Neuron (in vitro differentiated cells): ENCODE results near the gene AREL1.

Experiments used
- H2AFZ ChIP-seq: one replicate; pipeline ENCODE4 v1.6.1; 2013; ENCODE audit warnings: low read depth, mild to moderate bottlenecking, inconsistent platforms, low read length, moderate library complexity
- H3K27me3 ChIP-seq: one replicate; pipeline ENCODE4 v1.6.1; 2013; ENCODE audit warnings: low read length; ENCODE audit not compliant: insufficient read depth
- H3K36me3 ChIP-seq: one replicate; pipeline ENCODE4 v1.6.1; 2013; ENCODE audit warnings: low read length; ENCODE audit not compliant: insufficient read depth
- H3K4me1 ChIP-seq: one replicate; pipeline ENCODE4 v1.6.1; 2013; ENCODE audit warnings: low read length; ENCODE audit not compliant: insufficient read depth
- H3K4me3 ChIP-seq: 2 replicates; pipeline ENCODE4 v1.5.1; 2013; ENCODE audit warnings: mild to moderate bottlenecking, low read length, moderate library complexity
- H3K9me3 ChIP-seq: one replicate; pipeline ENCODE4 v1.6.1; 2013; ENCODE audit warnings: low read length

AREL1 gene

DNA sequence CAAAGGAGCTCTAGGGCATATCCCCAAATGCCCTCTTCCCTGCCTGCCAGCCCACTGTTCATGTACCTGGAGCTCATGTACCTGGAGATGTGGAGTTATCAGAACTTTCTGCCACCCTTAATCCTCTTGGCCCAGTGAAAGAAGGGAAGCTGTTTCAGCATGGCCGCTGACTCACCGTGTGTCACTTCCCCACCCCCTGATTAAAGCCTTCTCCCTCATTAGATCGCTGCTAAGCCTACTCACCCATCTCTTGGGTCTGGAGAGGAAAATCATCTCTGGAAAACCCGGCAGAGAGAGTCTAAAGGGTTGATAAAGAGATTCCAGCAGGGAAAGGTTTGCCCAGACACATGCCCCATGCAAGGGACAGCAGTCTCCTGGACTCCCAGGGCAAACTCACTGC is 96.4 kb downstream of the AREL1 start:
- H2AFZ ChIP-seq = no peak overlapping the region
- no peaks in the 10 kb centered on the region for H3K4me1 ChIP-seq
- no peak overlapping the region for H3K4me3 ChIP-seq
- H3K27me3 ChIP-seq = peaks cover 23% of the 10 kb centered on the region
- no peaks in the 10 kb centered on the region for H3K36me3 ChIP-seq
- H3K9me3 ChIP-seq = no peaks in the 10 kb centered on the region

DNA sequence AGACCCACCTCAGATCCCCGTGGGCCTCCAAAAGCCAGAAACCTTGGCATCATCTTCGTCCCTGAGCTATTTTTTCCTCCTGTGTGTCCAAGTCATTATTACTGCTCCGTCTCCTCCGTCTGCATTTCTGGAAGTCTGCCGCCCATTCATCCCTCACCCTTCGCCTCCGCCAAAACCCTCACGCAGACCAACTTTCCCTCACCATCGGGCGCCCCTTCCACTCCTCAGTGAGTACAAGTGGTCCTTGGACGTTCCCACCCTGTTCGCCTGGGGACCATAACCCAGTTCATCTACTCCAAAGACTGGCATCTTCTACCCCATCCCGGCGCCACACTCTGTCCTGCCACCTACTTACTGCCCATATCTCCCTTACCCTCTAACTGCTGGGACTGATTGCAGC is 97.1 kb downstream of the AREL1 start:
- peaks cover 31% of the 10 kb centered on the region for H3K27me3 ChIP-seq
- H3K9me3 ChIP-seq = peaks cover under 1% of the 10 kb centered on the region
- H3K4me1 ChIP-seq = no peaks in the 10 kb centered on the region
- no peak overlapping the region for H3K4me3 ChIP-seq
- H2AFZ ChIP-seq = no peak overlapping the region
- no peaks in the 10 kb centered on the region for H3K36me3 ChIP-seq

DNA sequence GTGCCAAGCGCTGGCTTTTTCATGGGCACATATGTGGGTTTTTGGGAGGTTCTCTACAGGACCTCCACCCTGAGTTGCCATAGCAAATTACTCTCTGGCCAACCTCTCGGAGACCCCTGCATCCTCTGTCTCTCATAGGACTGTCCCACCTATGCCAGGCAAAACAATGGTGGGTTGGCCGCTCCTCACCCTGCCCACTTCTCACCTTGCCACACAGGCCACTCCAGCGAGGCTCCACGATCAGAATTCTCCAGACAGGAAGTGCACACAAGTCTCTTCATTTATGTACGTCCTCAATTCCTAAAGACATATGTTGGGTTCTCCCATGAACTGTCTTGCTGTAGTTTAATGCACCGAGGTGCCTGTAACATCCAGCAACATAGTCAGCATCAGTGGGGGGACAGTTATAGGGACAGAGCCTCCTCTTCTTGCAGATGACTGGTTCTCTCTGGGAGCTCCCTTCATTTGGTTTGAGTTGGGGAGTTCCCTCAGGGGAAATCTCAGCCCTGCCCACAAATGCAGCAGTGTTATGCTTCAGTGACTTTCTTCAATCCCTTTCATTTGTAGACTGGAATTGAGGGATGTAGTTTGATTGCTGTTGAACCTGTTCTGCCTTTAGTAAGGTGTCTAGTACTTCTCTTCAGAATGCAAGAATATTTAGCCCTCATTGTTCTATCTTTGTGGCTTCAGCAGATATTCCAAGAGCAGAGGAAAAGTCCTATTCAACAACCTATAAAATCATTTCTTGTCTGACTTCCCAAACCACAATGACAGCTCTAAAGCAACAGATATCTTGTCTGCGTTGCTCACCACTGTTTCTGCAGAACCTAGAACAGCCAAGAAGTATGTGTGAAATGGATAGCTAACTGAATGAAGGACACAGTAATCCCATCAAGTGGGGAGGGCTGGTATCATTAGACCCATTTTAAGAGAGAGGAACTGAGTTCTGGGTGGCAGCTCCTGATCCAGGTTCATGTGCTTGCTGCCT is 98.1 kb downstream of the AREL1 start:
- peaks cover 40% of the 10 kb centered on the region for H3K27me3 ChIP-seq
- no peaks in the 10 kb centered on the region for H3K36me3 ChIP-seq
- peaks cover 4% of the 10 kb centered on the region for H3K9me3 ChIP-seq
- no peaks in the 10 kb centered on the region for H3K4me1 ChIP-seq
- H3K4me3 ChIP-seq = no peak overlapping the region
- H2AFZ ChIP-seq = no peak overlapping the region

DNA sequence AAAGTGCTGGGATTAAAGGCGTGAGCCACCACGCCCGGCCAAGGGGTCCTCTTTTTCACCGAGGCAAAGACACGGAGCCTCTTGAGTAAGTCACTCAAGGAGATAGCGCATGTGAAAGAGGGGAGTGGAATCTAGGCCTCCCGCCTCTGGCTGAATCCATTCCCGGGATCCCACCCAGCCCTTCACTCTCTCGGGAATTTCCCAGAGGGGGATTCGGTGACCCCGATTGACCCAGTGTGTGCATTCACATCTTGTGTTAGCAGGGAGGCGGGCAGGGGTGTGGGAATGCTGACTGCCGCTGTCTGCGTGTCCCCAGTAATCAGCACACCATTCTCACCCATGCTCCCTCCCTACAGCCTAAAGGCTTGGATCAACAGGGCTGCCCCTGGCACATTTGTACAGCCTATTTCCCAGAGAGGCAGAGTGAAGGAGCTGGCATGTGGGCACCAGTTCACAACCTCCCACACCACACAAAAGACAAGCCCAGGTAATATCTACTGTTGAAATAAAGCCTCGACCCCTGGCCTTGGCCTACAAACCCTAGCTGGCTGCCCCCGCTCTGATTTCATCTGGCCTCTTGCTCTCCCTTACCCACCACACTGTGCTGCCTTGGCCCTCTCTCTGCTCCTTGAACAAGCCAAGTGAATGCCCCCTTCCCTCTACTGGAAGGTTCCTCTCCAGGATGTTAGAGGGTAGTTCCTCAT is 99.5 kb downstream of the AREL1 start:
- Histone ChIP-seq H3K36me3 (no peaks in the 10 kb centered on the region), H3K4me3 (no peak overlapping the region), H3K9me3 (peaks cover 4% of the 10 kb centered on the region), H3K27me3 (peaks cover 38% of the 10 kb centered on the region), H3K4me1 (no peaks in the 10 kb centered on the region), H2AFZ (no peak overlapping the region)

DNA sequence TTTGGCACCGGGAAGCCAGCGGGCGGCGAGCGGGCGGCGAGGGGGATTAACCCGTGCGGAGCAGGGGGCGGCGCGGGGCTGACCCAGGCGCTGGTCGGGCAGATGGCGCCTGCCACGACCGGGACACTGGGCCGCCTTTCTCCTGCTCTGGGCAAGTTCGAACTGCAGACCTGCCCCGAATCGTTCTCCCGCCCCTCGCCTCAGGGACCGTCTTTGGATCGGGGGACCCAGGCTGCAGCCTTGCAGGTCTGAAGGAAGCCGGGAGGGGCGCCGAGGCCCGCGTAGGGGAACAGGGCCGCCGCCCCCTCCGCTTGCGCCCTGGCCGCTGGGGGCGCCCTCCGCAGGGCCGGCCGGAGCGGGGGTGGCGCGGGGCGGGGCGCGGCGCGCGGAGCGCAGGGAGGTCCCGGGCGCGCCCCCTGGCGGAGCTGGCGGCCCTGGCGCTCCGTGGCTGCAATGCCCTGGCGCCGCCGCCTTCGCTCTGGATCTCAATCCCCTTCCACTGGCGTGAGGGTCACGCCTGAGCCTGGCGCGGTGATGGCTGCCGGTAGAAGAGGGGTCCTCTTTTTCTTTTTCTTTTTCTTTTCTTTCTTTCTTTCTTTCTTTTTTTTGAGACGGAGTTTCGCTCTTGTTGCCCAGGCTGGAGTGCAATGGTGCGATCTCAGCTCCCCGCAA is 100.4 kb downstream of the AREL1 start:
- peaks cover 36% of the 10 kb centered on the region for H3K27me3 ChIP-seq
- H3K4me3 ChIP-seq = peak overlapping the region; percentile 51
- H3K4me1 ChIP-seq = no peaks in the 10 kb centered on the region
- H3K36me3 ChIP-seq = no peaks in the 10 kb centered on the region
- peaks cover 4% of the 10 kb centered on the region for H3K9me3 ChIP-seq
- peak overlapping the region; percentile 98 for H2AFZ ChIP-seq

DNA sequence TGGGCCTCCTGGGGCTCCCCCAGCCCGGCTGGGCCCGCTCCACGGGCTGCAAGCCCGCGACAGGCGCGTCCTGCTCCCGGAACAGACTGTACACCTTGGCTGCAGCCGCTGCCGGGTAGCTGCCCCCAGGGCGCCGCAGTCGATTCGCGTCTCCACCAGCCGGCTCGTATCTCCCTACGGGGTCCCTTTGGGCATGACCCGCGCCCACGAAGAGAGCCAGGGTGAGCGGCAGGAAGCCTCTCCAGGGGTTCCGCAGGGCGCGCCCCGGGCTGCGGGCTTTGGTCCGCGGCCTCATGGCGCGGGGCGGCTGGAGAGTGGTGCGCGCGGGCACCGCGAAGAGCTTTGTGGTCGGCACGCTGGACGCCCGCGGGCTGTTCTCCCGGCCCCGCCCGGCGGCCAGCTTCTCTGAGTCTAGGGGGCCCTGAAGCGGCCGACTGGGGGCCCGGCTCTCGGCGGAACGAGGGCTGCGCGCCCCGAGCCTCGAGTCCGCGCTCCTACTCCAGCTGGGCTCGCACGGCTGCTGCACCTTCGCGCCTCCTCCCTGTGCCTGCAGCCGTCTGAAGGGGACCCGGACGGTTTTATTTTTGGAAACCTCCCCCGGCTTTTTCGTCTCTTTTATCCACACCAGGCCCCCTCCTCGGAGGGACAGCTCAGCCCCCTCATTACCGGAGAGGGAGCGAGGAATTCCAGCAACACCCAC is 101.1 kb downstream of the AREL1 start, which contains the start of gene LTBP2:
TSS of gene LTBP2 (minus strand) at position 588 of the 700 bp plus-strand sequence. CDS start at position 295, 293 bp downstream.
- Histone ChIP-seq H3K27me3 (peaks cover 31% of the 10 kb centered on the region), H3K9me3 (peaks cover 4% of the 10 kb centered on the region), H3K36me3 (no peaks in the 10 kb centered on the region), H3K4me3 (peak within 1 kb of the TSS; percentile 51), H2AFZ (peak within 1 kb of the TSS; percentile 98), H3K4me1 (no peaks in the 10 kb centered on the region)
